ENCODE data around the gene ARNT2.

ARNT2 gene

DNA sequence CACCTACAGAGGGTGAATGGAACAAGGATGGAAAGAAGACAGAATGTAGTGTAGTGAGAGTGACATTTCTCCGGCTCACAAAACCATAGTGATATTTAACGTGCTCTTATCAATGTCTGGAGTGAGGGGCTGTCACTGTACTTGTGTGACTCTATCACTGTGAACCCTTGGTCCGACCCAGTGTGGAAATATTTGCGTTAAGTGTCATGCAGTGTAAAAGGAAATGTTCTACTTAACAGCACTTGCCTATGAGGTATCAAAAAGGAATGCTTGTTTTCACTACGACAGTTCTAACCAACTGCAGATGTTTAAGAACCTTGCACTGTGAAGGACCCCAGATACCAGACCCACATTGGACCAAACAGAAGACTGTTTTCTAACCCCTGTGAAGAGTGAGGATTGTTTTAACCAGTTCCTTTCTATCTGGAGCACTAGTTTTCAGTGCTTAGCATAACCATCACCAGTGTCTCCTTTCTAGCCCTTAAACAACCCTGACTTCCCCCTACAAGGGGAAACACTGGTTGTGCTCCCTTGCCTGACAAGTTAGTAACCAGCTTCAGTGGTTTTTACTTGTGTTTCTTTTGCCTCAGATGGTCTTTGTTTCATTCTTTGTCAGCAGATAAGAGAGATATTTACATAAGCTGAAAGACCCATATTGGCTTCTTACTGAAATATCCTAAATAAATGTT lies 146.2 kb downstream of the ARNT2 start:
- Histone ChIP-seq H3K4me1 (no peaks in the 10 kb centered on the region), H3K4me3 (ENCODE audit: low read depth, low read length) (no peak overlapping the region), H3K27me3 (no peaks in the 10 kb centered on the region), H3K9me3 (no peaks in the 10 kb centered on the region), H3K36me3 (no peaks in the 10 kb centered on the region)
- TF ChIP-seq, protein P1, sequence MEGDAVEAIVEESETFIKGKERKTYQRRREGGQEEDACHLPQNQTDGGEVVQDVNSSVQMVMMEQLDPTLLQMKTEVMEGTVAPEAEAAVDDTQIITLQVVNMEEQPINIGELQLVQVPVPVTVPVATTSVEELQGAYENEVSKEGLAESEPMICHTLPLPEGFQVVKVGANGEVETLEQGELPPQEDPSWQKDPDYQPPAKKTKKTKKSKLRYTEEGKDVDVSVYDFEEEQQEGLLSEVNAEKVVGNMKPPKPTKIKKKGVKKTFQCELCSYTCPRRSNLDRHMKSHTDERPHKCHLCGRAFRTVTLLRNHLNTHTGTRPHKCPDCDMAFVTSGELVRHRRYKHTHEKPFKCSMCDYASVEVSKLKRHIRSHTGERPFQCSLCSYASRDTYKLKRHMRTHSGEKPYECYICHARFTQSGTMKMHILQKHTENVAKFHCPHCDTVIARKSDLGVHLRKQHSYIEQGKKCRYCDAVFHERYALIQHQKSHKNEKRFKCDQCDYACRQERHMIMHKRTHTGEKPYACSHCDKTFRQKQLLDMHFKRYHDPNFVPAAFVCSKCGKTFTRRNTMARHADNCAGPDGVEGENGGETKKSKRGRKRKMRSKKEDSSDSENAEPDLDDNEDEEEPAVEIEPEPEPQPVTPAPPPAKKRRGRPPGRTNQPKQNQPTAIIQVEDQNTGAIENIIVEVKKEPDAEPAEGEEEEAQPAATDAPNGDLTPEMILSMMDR (IDR thresholded peaks at IDR 0.05; ENCODE audit: low read depth, low read length), result no peak
- no peak for DNase-seq

DNA sequence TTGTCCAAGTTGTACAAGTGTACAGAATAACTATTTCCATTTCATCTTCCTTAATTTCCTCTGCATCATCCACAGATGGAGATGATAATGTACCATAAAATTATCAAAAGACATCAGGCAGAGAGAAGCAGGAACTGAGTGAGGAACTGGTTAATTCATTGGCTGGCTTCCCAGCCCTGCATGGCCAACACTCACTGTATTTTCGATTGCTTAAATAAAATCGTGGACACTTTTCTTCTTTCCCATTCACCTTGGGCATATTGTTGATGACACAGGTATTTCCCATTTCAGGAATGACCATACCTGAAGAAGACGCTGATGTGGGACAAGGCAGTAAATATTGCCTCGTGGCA lies 146.7 kb downstream of the ARNT2 start:
- Histone ChIP-seq H3K4me3 (ENCODE audit: low read depth, low read length) (no peak overlapping the region), H3K9me3 (no peaks in the 10 kb centered on the region), H3K36me3 (no peaks in the 10 kb centered on the region), H3K27me3 (no peaks in the 10 kb centered on the region), H3K4me1 (no peaks in the 10 kb centered on the region)
- TF ChIP-seq, protein P1 (IDR thresholded peaks at IDR 0.05; ENCODE audit: low read depth, low read length), result no peak
- no peak for DNase-seq

DNA sequence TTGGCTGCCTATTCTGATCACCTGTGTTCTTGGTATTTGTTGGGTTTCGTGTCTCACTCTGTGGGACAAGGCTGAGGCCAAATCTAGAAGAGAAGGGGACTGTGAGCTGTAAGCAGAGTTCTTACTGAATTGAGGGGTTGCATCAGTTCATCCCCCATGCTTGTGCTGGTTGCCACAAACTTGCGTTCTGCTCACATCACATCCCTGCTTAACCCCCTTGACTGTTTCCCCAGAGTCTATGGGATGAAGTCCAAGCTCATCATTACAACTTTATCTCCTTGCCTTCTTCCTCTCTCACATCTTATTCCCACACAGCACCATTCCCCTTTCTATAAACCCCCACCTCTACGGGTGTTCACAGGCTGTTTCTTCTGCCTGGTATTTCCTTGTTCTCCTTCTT lies 147.2 kb downstream of the ARNT2 start:
- TF ChIP-seq, protein P1 (IDR thresholded peaks at IDR 0.05; ENCODE audit: low read depth, low read length), result no peak

DNA sequence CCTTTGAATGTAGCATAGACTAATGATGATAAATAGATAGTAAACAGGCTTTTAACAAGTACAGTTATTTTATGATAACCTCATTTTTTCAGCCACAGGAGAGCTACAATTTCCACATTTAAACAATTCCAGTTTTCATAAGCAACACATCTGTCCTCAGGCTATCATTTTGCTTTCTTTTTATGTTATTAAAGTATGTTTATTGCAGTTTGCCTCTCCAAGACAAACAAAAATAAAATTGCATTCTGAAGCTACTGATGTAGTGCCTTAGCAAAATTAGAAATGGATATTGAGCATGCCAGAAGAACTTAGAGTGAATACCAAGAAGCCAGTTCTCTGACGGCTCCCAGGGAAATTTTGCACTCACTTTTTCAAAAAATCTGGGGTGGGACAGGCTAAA lies 150.4 kb downstream of the ARNT2 start:
- TF ChIP-seq, protein P1 (IDR thresholded peaks at IDR 0.05; ENCODE audit: low read depth, low read length), result no peak
- H3K9me3 ChIP-seq, result no peaks in the 10 kb centered on the region
- H3K4me1 ChIP-seq, result no peaks in the 10 kb centered on the region
- H3K4me3 ChIP-seq (ENCODE audit: low read depth, low read length), result no peak overlapping the region
- H3K36me3 ChIP-seq, result no peaks in the 10 kb centered on the region
- no peak for DNase-seq
- H3K27me3 ChIP-seq, result no peaks in the 10 kb centered on the region

More for the DNA sequence above, 147.2 kb downstream of the ARNT2 start:
- no peak for DNase-seq
- H3K36me3 ChIP-seq, result no peaks in the 10 kb centered on the region
- H3K4me1 ChIP-seq, result no peaks in the 10 kb centered on the region
- H3K27me3 ChIP-seq, result no peaks in the 10 kb centered on the region
- H3K4me3 ChIP-seq (ENCODE audit: low read depth, low read length), result no peak overlapping the region
- no peaks in the 10 kb centered on the region for H3K9me3 ChIP-seq

DNA sequence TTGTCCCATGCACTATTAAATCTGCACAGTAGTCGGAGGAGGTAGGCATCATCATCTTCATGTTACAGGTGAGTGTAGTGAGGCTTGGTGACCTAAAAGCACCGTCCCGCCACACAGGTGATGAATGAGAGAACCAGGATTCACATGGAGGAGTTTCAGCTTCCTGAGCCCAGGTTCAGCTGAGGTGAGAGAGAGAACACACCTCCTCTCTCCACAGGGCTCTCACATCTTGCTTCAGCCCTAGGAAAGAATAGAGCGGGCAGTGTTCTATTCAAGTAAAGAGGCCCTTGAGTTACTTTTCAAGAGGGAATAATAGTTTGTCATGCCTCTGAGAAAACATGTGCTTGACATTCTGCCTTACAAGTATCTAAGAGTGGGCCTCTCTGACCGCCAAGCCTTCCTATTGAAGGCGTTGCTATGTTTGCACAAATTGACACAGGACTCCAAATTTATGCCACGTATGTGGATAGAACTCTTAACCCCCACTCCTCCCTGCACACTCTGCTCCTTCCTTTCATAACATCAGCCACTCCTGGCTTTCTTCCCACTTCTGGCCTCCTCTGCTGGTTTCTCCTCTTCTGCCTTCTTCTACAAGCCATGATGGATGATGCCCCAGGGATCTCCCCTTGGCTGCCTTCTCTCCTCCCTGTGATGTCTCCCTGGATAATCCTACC lies 152.6 kb downstream of the ARNT2 start:
- Histone ChIP-seq H3K36me3 (no peaks in the 10 kb centered on the region), H3K27me3 (no peaks in the 10 kb centered on the region), H3K9me3 (no peaks in the 10 kb centered on the region), H3K4me3 (ENCODE audit: low read depth, low read length) (no peak overlapping the region), H3K4me1 (no peaks in the 10 kb centered on the region)
- TF ChIP-seq, protein P1 (IDR thresholded peaks at IDR 0.05; ENCODE audit: low read depth, low read length), result no peak
- no peak for DNase-seq
